LHCN-M2 (cell line): Measurements from ENCODE around the gene TELO2. TPM values are rescaled to one million over a fixed set of nuclear protein-coding genes. Genes with fewer than 3 reads are reported as not detected.
"Not testable (repeated sequence)": the region's sequence is repeated elsewhere in the genome, so short reads cannot be mapped to it uniquely, and the experiment has no call there.

Source experiments
- DNase-seq: peaks from one replicate; pipeline ENCODE4 v3.0.0-alpha.2; 2012; ENCODE audit warnings: low read depth
- total RNA-seq: library from RNA; depleted of rRNA; stranded (reverse); fragments of >200 nt; gene quantifications from 2 replicates; pipeline ENCODE4 v1.2.3, GENCODE V29; 2014

The TELO2 gene
- total RNA-seq, 1 experiment from 2014 or later, result 30.3 TPM

DNA sequence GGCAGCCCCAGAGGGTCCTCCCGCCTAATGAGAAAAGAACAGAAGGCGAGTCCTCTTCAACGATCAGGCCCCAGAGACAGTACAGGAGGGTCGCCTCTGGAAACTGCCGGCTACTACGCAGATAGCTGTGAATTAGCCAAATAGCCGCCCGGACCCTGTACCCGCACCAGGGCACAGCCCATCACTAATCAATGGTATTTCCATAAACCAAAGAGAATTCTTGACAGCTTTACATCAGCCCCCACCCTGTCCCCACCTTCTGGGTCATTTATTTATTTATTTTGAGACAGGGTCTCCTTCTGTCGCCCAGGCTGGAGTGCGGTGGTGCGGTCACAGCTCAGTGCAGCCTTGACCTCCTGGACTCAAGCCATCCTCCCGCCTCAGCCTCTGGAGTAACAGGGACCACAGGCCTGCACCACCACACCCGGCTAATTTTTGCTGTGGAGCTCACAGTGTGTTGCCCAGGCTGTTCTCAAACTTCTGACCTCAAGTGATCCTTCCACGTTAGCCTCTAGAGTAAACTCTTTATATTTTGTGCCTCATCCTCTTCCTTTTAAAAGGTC, 17.5 kb upstream of the TELO2 start:
- no peak for DNase-seq

DNA sequence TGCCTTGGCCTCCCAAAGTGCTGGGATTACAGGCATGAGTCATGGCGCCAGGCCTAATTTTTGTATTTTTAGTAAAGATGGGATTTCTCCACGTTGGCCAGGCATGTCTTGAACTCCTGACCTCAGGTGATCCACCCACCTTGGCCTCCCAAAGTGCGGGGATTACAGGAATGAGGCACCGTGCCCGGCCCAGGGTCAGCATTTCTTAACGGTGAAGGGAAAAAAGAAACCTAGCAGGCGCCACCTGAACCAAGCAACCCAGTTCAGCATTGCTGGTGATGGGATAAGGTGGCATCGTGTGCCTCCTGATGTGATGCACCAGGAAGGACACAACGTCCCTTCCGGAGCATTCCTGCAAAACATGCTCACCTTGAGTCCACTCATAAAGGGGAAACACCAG, 16.1 kb upstream of the TELO2 start:
- no peak for DNase-seq

DNA sequence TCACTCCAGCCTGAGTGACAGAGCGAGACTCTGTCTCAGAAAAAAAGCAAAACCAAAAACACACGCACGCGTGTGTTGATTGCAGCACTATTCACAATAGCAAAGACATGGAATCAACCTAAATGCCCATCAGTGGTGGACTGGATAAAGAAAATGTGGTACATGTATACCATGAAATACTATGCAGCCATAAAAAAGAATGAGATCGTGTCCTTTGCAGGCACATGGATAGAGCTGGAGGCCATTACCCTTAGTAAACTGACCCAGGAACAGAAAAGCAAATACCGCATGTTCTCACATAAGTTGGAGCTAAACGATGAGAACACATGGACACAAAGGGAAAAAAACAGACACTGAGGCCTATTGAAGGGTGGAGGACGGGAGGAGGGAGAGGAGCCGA, 14.2 kb upstream of the TELO2 start:
- DNase-seq, result not testable (repeated sequence)

DNA sequence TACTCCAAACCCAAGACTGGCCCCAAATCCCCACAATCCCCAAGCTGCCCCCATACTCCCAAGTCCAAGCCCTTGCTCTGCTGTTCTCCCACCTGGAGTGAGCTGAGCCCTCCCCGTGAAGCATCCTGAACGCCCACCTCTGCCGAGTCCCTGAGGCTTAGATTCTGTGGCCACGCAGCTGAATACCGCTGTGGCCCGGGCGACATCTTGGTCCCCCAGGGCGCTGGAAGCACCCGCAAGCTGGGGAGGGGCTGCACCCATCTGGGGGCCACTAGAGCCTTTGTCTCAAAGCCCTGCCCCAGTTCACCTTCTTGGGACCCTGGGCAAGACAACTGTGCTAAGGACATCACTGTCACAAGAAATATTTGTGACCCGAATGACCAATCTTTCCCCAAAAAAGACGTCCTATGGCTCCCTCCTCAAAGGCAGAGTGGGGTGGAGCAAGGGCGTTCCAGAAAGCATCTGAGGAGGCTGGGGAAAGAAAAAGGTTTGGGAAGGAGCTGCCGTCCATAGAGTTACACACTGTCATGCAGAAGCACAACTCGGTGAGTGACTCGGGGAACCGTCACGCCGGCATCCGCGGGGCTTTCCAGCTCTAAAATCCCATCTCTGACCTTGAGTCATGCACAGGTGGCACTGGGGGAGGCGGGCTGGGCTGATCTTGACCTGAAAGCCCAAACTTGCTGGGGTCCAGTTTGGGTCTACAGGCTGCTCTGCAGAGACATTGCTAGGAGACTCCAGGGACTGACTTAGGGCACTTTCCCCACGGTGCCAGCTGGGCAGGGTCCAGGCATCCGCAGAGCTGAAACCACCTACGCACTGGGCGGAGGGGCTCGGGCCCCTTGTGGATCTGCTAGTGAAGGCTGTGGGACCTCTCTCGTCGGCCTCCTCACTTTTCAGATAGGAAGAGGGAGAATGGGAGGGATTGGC, 11.0 kb upstream of the TELO2 start:
- no peak for DNase-seq

DNA sequence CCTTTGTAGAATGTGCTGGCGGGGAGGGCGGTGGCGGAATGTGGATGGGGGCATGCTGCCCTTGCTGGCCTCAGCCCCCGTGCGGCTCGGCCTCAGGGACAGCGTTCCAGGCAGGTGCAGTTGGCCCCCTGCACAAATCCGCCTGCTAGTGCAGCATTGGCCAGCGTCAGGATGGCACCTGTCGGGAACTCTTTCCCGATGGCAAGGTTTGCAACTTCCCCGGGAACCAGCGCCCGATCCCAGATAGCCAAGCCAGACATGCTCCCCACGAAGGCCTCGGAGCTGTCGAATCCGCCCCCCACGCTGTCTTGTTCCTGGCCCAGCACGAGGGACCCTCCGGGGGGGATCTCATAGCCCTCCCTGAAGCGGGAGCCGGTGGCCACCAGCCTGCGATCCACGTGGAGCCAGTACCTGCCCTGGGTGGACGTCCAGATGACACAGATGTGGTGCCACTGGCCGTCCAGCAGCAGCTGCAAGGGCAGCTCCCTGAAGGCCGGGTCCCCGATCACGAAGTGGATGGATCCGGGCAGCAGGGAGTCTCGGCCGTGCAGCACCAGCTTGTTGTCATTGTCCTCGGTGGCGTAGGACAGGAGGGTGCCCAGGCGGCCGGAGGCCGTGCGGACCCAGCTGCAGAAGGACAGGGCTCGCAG, 7.2 kb upstream of the TELO2 start:
- DNase-seq, result no peak

DNA sequence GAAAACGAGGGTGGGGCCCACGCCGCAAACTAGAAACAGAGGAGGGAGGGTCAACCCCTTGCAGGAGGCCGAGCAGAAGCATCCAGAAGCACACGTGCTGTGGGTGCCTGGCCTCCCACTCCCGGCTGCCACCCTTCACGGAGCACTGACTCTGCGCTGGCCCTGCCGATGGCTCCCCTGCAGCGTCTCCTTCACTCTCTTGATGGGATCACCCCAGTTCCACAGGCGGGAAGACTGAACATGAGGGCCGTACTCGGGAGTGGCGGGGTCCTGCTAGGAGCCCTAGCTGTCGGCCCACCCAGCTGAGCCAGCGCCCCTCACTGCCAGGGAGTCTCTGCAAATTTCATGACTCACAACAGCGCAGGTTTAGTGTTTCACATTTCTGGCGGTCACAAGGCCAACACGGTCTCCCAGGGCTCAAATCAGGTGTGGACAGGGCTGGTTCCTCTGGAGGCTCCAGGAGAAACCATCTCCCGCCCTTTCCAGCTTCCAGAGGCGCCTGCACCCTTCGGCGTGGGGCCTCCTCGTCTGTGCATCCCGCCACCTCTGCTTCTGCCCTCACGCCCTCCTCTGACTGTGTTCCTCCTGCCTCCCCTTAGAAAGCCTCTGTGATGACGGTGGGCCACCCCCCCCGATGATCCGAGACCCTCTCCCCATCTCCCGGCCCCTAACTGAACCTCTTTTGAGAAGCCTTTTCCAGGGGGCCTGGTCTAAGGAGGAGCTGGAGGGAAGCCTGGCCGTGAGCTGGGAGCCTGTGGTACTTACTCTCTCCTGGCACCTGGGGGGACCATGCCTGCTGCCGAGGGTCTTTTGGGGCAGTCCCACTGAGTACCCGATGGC, 6.4 kb upstream of the TELO2 start:
- DNase-seq, result no peak

DNA sequence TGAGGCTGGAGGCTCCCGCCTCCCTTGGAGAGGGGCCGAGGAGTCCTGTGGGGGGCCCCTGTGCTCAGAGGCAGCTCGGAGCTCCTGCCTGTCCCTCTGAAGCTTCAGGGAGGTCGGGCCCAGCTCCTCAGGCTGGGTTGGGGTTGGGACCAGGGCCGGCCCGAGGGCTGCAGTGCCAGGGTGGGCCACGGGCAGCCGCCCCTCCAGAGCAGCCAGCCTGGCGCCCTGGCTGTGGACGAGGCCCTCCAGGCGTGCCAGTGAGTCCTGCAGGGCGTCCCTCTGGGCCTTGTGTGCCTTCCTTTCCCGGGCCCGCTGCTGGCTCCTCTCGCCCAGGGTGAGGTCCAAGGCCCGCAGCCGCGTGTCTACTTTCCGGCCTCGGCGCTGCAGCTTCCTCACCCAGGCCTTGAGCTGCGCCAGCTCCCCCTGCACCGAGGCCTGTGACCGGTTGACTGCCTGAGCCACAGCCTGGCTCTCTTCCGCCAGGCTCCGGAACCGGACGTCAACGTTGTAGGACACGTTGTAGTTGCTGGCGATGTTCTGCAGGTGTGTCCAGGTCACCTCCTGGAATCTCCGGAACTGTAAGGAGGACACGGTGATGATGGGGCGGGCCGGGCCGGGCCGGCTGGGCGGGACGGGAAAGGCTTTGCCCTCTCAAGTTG, 5.6 kb upstream of the TELO2 start:
- DNase-seq, result no peak

DNA sequence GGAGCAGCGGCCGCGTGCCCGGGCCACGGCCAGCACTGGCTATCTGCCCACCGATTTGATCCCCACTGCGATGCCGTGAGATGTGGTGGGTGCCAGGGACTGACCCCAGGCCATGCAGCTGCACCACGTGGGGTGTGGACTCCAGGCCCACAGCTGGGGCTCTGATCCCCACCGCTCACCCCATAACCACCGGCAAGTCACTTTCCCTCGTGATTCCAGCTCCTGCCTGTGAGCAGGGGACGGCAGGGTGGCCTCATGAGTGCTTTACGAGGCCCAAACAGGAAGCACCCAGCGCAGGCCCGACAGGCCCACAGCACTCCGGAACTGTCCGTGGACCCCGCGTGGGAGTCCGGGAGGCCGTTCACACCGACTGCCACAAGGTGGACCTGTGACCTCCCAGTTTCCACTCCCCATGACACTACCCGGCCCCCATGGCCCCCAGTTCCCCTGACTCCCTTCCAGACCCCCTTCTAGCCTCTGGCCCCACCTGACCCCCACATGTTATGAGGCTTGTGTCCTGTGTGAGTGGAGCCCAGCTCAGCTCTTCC, 5.0 kb upstream of the TELO2 start:
- no peak for DNase-seq

DNA sequence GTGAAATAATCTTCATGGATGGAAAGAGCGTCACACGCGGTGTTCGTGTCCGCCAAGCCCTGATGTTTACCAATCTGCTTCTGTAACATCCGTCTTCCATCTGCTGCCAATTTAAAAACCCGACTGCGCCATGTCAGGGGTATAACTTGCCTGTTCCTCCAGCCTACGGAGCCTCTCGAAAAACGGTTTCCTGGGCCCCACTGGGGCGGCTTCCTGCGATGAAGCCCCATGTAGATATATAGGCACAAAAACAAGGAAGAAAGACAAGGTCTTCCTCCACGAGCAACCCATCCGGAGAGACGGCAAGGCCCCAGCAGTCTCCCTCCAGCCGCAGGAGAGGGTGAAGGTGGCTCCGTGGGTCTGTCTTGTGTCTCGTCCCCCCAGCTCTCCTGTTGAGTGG, 4.5 kb upstream of the TELO2 start, which contains the start of gene PTX4:
Gene PTX4 (minus strand): TSS at position 326 of the 400 bp plus-strand sequence. CDS start 35 bp downstream, at position 291.
- no peak for DNase-seq

DNA sequence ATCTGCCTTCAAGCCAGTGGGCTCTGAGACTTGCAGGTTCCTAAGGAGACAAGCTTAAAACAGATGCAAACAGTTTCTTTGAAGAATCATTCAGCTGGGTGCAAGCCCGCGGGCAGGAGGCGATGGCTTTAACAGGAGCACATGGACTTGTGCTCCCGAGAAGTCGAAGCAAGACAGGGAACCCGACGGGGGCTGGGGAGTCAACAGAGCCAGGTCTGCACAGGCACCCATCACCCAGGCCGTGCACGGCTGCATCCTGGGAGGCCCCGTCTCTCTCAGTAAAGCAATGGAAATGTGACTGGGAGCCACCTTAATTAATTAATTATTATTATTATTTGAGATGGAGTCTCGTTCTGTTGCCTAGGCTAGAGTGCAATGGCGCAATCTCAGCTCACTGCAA, 4.1 kb upstream of the TELO2 start:
- DNase-seq, result no peak

DNA sequence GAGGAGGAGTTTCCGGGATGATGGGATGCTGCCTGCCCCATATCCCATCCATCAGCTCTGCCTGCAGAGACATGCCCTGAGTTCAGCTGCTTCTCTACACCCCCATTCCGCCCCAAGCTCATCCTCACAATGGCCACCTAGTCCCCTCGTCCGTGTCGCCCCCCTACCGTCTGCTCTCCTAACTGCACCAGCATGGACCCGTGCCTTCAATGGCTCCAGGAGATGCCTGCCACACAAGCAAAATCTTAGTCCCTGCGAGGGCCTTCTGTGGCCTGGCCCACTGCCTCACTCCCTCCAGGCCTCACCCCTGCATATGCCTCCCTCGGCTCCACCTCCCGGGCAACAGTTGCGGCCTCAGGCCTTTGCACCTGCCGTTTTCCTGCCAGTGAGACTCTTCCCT, 1.8 kb upstream of the TELO2 start:
- no peak for DNase-seq

DNA sequence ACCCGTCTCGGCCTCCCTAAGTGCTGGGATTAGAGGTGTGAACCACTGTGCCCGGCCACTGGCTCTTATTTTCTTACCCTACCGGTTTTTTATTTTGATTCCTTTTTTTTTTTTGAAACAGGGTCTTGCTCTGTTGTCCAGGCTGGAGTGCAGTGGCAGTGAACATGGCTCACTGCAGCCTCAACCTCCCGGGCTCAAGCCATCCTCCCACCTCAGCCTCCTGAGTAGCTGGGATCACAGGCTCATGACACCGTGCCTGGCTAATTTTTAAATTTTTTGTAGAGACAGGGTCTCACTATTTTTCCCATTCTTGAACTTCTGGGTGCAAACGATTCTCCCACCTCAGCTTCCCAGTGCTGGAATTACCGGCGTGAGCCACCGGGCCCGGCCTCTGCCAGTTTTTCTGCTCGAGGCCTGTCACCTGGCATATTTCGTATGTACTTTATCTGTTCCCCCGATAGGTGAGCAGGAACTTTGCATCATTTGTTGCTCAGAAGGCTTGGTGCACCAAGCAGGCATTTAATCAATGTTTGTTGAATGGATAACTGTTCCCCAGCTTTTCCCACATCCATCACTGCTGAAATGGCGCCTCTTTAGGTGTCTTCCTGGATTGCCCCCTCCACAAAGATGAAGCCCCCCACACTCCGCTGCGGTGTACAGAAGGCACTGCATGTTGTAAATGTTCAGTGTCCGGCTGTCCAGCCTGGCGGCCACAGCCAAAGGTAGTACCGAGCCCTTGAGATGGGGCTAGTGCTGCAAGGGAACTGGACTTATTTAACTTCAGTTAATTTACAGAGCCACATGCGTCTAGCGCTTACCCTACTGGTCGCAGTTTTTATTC, 858 bp upstream of the TELO2 start:
- DNase-seq, result no peak

DNA sequence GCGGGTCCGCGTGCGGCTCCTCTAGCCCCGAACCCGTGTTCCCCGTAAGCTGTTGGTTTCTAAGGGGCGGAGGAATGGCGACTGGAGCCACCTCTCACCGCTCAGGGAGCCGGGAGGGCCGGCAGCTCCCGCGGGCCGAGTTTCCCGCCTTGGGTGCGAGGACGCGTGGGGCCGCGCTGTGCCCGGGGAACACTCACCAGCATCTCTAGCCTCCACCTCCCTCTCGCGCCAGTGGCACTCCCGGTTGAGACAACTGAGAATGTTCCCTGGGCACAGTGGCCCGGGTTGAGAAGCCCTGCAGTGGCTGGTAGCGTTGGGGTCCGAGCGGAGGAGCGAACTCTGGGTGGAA, 560 bp downstream of the TELO2 start:
- DNase-seq, result peak; percentile 20

DNA sequence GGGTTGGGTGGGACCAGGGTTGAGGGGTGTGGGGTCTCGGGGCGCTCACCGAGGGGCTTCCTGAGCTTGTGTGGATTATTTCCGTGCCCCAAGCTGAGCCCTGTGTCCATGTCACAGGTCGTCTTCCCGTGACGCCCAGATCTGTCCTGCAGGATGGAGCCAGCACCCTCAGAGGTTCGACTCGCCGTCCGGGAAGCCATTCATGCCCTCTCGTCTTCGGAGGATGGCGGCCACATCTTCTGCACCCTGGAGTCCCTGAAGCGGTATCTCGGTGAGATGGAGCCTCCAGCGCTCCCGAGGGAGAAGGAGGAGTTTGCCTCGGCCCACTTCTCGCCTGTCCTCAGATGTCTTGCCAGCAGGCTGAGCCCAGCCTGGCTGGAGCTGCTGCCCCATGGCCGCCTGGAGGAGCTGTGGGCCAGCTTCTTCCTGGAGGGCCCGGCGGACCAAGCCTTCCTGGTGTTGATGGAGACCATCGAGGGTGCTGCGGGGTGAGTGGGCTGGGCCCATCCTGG, 1.0 kb downstream of the TELO2 start:
- peak; percentile 60 for DNase-seq

DNA sequence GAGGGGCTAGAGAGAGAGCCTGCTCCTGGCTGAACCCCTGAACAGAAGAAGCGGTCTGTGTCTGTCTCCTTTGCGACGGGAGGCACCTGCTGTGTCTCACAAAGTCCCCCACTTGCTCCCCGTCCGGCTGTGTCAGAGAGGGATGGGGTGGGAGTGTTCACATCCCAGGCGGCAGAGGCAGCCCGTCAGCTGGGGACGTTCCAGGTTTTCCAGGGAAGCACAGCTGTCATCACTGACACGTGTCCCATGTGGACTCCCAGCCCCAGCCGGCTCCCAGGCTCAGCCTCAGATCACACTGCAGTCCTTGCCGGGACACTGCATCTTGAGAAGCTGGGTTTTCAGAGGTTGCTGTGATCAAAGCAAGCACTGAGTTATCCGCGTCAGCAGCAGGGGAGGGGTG, 1.6 kb downstream of the TELO2 start:
- DNase-seq, result peak; percentile 21

DNA sequence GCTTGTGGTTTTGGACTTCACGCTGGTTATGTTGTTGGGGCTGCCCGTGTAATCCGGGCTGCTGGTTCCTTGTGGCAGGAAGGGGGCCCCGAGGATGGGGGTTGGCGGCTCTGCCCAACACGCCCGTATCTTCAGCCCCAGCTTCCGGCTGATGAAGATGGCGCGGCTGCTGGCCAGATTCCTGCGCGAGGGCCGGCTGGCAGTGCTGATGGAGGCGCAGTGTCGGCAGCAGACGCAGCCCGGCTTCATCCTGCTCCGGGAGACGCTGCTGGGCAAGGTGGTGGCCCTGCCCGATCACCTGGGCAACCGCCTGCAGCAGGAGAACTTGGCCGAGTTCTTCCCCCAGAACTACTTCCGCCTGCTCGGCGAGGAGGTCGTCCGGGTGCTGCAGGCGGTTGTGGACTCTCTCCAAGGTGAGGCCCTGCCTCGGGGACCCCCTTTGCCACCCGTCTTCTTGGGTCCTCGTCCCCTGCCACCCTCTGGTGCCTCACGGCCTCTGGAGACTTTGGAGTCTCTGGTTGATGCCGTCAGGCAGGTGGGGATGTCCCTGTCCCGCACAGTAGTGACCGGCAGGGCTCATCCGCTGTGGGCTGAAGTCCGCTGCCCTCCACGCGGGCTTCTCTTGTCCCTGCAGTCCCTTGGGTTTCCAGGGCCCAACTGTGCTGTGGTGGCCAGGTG, 2.2 kb downstream of the TELO2 start:
- DNase-seq, result no peak

DNA sequence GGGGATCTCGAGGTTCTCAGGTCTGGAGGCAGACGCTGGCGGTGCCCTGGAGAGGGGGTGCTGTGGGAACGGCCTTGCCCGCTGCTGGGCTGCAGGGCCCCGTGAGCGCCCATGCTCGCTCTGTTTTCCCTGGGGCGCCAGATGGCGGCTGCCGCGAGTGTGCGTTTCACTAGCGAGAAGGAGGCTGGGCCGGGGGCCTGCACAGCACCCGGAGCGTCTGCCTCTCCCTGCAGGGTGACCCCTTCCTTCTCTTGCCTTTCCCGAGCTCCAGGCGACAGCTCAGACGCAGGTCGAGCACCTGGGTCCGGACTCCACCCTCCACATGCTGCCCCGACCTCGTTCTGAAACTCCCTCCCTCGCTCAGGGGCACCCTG, 2.7 kb downstream of the TELO2 start:
- DNase-seq, result no peak

DNA sequence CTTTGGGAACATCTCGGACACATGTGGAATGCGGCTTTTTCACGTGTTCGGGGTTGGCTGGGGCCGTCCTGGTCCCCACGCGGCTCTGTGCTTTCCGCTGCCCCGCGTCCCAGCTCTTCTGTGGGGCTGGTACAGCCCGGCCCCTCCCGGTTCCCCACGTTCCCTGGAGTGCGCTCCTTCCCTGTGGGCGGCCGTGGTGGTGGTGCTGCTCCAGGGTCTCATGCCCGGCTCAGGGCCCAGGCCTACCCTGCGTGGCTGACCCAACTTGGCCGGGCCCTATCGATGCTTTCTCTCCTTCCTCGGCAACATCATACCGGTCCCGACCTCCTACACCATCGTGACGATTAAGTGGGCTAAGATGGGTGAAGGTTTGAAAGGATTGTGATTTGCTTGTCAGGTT, 3.3 kb downstream of the TELO2 start:
- no peak for DNase-seq

DNA sequence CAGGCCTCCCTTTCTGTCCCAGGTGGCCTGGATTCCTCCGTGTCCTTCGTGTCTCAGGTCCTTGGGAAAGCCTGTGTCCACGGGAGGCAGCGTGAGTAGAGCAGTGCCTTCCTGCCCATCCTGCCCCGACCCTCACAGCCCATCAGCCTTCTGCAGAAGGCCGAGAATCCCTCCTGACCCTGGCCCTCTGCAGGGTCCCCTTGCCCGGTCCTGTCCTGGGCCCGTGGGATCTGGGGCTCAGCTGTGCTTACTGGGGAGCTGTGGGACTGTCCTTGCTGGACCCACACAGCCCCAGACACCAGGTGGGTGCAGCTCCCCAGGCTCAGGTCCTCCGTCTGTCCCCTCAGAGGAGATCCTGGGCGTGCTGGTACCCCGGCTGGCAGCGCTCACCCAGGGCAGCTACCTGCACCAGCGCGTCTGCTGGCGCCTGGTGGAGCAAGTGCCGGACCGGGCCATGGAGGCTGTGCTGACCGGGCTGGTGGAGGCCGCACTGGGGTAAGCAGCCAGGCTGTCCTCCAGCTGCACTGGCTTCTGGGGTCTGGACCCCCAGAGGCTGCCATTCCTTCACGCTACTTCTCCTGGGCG, 3.9 kb downstream of the TELO2 start:
- DNase-seq, result no peak
